Fibroblast of mammary gland (primary cell): ENCODE data around the gene DEAF1.
"Not testable (repeated sequence)": the region's sequence is repeated elsewhere in the genome, so short reads cannot be mapped to it uniquely, and the experiment has no call there.

ENCODE experiments used
- DNase-seq: peaks from one replicate; pipeline ENCODE4 v3.0.0-alpha.2; 2010; ENCODE audit warnings: low read depth
- H3K4me3 ChIP-seq: 2 replicates; pipeline ENCODE4 v1.5.1; 2011; ENCODE audit warnings: low read depth, mild to moderate bottlenecking, low read length, moderate library complexity; ENCODE audit not compliant: control insufficient read depth
- TF ChIP-seq, protein P1 (sequence below): conservative IDR thresholded peaks from 2 replicates; pipeline ENCODE4 v1.5.1; 2011; ENCODE audit warnings: low read depth, low read length, inconsistent platforms; ENCODE audit not compliant: control insufficient read depth, insufficient read depth

DEAF1 gene

GRCh38 chr11:692824-693414 lies 2.1 kb downstream of the DEAF1 start:
- peak; percentile 26 for DNase-seq
- H3K4me3 ChIP-seq = peak overlapping the region; percentile 35
- TF ChIP-seq, protein P1, sequence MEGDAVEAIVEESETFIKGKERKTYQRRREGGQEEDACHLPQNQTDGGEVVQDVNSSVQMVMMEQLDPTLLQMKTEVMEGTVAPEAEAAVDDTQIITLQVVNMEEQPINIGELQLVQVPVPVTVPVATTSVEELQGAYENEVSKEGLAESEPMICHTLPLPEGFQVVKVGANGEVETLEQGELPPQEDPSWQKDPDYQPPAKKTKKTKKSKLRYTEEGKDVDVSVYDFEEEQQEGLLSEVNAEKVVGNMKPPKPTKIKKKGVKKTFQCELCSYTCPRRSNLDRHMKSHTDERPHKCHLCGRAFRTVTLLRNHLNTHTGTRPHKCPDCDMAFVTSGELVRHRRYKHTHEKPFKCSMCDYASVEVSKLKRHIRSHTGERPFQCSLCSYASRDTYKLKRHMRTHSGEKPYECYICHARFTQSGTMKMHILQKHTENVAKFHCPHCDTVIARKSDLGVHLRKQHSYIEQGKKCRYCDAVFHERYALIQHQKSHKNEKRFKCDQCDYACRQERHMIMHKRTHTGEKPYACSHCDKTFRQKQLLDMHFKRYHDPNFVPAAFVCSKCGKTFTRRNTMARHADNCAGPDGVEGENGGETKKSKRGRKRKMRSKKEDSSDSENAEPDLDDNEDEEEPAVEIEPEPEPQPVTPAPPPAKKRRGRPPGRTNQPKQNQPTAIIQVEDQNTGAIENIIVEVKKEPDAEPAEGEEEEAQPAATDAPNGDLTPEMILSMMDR = no peak

GRCh38 chr11:691710-692590 lies 3.1 kb downstream of the DEAF1 start:
- H3K4me3 ChIP-seq = no peak overlapping the region
- TF ChIP-seq, protein P1 = no peak
- no peak for DNase-seq

DNA sequence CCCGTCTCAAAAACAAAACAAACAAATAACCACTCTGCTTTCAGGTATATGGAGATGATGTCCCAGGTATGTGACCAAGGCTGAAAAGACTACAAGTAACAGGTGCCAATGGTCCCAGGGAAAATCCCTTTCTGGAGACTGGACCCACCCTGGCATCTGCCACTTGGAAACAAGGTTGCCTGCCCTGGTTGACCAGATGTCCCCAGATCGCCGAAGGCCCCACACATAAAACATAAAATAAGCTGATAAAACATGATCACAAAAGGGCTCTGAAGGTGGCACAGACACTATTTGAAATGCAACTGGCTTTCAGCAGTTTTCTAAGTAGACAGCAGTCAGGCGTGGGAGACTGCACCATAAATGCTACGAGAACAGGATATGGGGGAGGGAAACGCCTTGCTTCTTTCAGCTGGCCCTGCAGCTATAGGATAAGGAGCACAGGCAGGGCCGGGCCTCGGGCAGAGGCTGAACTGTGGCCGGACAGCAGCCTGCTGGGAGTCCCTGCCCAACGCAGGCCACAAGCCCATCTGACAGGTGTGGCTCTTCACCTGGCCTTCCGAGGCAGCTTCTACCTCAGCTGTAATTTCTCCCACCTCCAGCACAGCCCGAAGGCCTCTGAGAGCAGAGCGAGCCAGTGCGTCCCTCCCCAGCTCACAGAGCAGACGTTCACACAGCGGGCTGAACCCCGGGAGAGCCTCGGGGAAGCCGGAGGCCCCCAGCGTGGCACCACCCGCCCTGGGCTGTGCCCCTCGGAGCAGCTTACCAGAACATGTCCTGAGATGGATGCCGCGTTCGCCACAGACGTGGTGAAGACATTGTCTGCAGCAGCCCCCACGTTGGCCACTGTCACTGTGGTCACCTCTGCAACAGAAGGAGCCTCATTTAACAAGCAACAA lies 4.0 kb downstream of the DEAF1 start:
- no peak overlapping the region for H3K4me3 ChIP-seq
- no peak for DNase-seq
- TF ChIP-seq, protein P1 = no peak

- not testable (repeated sequence) for H3K4me3 ChIP-seq, DNase-seq
Measured at GRCh38 chr11:690244-690643, 4.8 kb downstream of the DEAF1 start.

DNA sequence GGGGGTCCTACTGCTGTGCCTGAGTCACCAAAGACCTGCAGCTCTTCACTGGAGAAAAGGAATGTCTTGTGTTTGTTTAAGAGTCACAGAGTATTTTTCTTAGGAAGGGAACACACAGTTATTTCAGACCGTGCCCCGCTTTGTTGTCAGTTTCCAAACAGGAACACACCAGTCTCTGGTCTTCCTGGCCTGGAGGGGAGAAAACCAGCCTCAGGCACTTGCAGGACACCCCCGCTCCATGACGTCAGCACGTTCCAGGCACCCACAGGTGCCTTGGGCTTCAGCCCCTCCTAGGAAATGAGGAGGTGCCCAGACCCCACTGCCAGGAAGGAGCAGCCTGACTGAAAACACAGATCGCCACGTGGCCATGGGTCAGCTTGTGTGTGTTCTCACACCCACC lies 5.4 kb downstream of the DEAF1 start:
- H3K4me3 ChIP-seq = no peak overlapping the region
- DNase-seq = no peak
- TF ChIP-seq, protein P1 = no peak

- DNase-seq = no peak
- TF ChIP-seq, protein P1 = no peak
- H3K4me3 ChIP-seq = no peak overlapping the region
Measured at GRCh38 chr11:688681-689080, 6.3 kb downstream of the DEAF1 start.
